PC-3 (cell line): ENCODE results near the gene EGFL8. TPM values are rescaled to one million over a fixed set of nuclear protein-coding genes. Genes with fewer than 3 reads are reported as not detected.

Experiments used
- ATAC-seq: fragments of 200-7000 bp; cut with Tn5 transposase; 2 replicates; pipeline ENCODE4 v1.9.1; 2020; ENCODE audit warnings: mild to moderate bottlenecking, moderate library complexity
- BruUV-seq: library from RNA; stranded (reverse); fragments of 400-500 nt; replicated peaks from 2 replicates; lab custom pipeline; 2021; lab: Mats Ljungman, UMichigan
- CTCF ChIA-PET: fragments of 300-600 bp; sonication (Branson Sonifier 250); formaldehyde crosslinking; loops from one replicate; lab custom pipeline; 2022; ENCODE audit warnings: antibody characterized with exemption; lab: Charles Lee
- POLR2A ChIA-PET: fragments of 300-600 bp; sonication (Branson Sonifier 250); formaldehyde crosslinking; loops from one replicate; lab custom pipeline; 2022; ENCODE audit warnings: antibody characterized with exemption; ENCODE audit not compliant: unreplicated experiment; lab: Charles Lee
- DNase-seq: peaks from one replicate; pipeline ENCODE4 v3.0.0-alpha.2; 2015
- H2AFZ ChIP-seq: fragments of 300-600 bp; sonication (generic); 2 replicates; pipeline ENCODE4 v1.6.0; 2016; ENCODE audit warnings: antibody characterized with exemption, low read length
- H3F3A ChIP-seq: fragments of 300-600 bp; sonication (generic); one replicate; pipeline ENCODE4 v1.6.0; 2017; ENCODE audit warnings: antibody characterized with exemption, low read length, control low read depth, mild to moderate bottlenecking; ENCODE audit not compliant: unreplicated experiment
- H3K27ac ChIP-seq: fragments of 300-600 bp; sonication (generic); 2 replicates; pipeline ENCODE4 v1.5.1; 2016; ENCODE audit warnings: mild to moderate bottlenecking, low read length
- H3K27me3 ChIP-seq: fragments of 300-600 bp; sonication (generic); 2 replicates; pipeline ENCODE4 v1.6.1; 2016; ENCODE audit warnings: low read length, mixed read lengths
- H3K36me3 ChIP-seq: fragments of 300-600 bp; sonication (generic); 2 replicates; pipeline ENCODE4 v1.6.1; 2016; ENCODE audit warnings: low read depth, mixed run types, low read length, mixed read lengths
- H3K4me1 ChIP-seq: fragments of 300-600 bp; sonication (generic); 2 replicates; pipeline ENCODE4 v1.5.1; 2016; ENCODE audit warnings: low read length; ENCODE audit not compliant: insufficient read depth
- H3K4me2 ChIP-seq: fragments of 300-600 bp; sonication (generic); 2 replicates; pipeline ENCODE4 v1.6.0; 2016; ENCODE audit warnings: low read length
- H3K4me3 ChIP-seq: fragments of 300-600 bp; sonication (generic); 2 replicates; pipeline ENCODE4 v1.5.1; 2016; ENCODE audit warnings: mild to moderate bottlenecking, low read length, mixed read lengths
- H3K79me2 ChIP-seq: fragments of 300-600 bp; sonication (generic); 2 replicates; pipeline ENCODE4 v1.6.1; 2017; ENCODE audit warnings: low read length, mixed read lengths
- H3K9ac ChIP-seq: fragments of 300-600 bp; sonication (generic); 2 replicates; pipeline ENCODE4 v1.6.0; 2016; ENCODE audit warnings: mild to moderate bottlenecking, low read length
- H3K9me2 ChIP-seq: fragments of 300-600 bp; sonication (generic); replicated peaks from 2 replicates; pipeline ENCODE4 v1.6.1; 2016; ENCODE audit warnings: mixed run types, low read length, mixed read lengths
- H3K9me3 ChIP-seq: fragments of 300-600 bp; sonication (generic); 2 replicates; pipeline ENCODE4 v1.6.1; 2016; ENCODE audit warnings: low read length, mixed read lengths
- H4K20me1 ChIP-seq: fragments of 300-600 bp; sonication (generic); 2 replicates; pipeline ENCODE4 v1.6.1; 2016; ENCODE audit warnings: low read length, mixed read lengths
- EZH2 ChIP-seq: fragments of 300-600 bp; sonication (generic); IDR thresholded peaks from one replicate; pipeline ENCODE4 v1.6.1; 2017; ENCODE audit warnings: antibody characterized with exemption, mild to moderate bottlenecking, low read length; ENCODE audit not compliant: unreplicated experiment
- EZH2phosphoT487 ChIP-seq: fragments of 300-600 bp; sonication (generic); IDR thresholded peaks from 2 replicates; pipeline ENCODE4 v1.6.1; 2018; ENCODE audit warnings: mild to moderate bottlenecking, antibody characterized with exemption, low read length, borderline replicate concordance
- intact Hi-C: fragments of 100-400 bp; cut with micrococcal nuclease; formaldehyde crosslinking; loops from 2 replicates; pipeline ENCODE4 v1.9.0; 2023
- total RNA-seq: library from RNA; depleted of rRNA; stranded (reverse); fragments of >200 nt; gene quantifications from 2 replicates; pipeline ENCODE4 v1.2.3, GENCODE V29; 2014
- TF ChIP-seq, protein P1 (sequence below): fragments of 300-600 bp; sonication (generic); conservative IDR thresholded peaks from 2 replicates; pipeline ENCODE4 v1.5.1; 2017; ENCODE audit warnings: antibody characterized with exemption, low read depth, mild to moderate bottlenecking, low read length

EGFL8 gene
- total RNA-seq, 1 experiment from 2014 or later = 7.9 TPM

DNA sequence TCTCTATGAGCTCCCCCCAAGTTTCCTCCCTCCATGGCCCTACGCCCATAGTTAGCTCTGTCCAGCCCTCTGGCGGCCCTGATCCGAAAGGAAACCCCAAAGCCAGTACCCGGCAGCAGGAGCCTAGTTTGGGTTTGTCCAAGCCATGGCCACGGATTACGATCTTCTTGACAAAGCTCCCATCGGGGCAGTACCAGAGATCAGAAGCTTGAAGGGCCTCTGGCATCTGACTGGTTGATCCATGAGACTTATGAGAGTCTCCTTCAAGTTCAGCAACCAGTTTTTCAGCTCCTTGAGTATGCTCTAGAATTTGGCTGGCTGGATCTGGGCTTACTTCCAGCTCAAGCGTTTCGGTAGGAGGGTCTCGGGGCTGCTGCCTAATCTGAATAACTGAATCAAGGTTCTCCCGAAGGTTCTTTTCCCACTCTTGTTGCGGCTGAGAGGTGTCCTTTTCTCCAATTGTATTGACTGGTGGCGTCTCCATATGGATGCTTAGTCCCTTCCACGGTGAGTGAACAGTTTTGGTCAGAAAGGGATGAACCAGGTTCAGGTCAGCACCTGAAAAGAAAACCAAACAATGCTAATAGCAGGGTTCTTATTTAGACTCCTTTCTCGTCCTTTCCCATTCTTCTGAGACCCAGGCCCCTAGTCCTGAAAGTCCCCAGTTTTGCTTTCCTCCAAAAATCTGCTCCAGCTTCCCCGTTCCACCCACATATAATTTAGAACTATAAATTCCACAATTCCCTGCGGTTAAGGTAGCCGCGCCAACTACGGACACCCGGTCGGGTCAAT is 34.9 kb upstream of the EGFL8 start:
- TF ChIP-seq EZH2phosphoT487 (no peak), EZH2 (no peak)
- TF ChIP-seq, protein P1, sequence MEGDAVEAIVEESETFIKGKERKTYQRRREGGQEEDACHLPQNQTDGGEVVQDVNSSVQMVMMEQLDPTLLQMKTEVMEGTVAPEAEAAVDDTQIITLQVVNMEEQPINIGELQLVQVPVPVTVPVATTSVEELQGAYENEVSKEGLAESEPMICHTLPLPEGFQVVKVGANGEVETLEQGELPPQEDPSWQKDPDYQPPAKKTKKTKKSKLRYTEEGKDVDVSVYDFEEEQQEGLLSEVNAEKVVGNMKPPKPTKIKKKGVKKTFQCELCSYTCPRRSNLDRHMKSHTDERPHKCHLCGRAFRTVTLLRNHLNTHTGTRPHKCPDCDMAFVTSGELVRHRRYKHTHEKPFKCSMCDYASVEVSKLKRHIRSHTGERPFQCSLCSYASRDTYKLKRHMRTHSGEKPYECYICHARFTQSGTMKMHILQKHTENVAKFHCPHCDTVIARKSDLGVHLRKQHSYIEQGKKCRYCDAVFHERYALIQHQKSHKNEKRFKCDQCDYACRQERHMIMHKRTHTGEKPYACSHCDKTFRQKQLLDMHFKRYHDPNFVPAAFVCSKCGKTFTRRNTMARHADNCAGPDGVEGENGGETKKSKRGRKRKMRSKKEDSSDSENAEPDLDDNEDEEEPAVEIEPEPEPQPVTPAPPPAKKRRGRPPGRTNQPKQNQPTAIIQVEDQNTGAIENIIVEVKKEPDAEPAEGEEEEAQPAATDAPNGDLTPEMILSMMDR = no peak
- Histone ChIP-seq H3K9me2 (no peaks in the 10 kb centered on the region), H3K36me3 (no peaks in the 10 kb centered on the region), H3K4me1 (peaks cover 25% of the 10 kb centered on the region), H3K27me3 (no peaks in the 10 kb centered on the region), H3K9ac (peak overlapping the region; percentile 84), H3K4me3 (peak overlapping the region; percentile 90), H3K9me3 (no peaks in the 10 kb centered on the region), H3F3A (no peaks in the 10 kb centered on the region), H4K20me1 (no peaks in the 10 kb centered on the region), H2AFZ (peak overlapping the region; percentile 94), H3K27ac (peak overlapping the region; percentile 46), H3K79me2 (peaks cover 38% of the 10 kb centered on the region), H3K4me2 (peak overlapping the region; percentile 90)
- intact Hi-C loops = loop anchor here (1.0 to 2.0 kb wide), 3 partner anchors 15 to 49 kb away; partner anchors contain the start of genes PPT2 and RNF5
- BruUV-seq = TSS peak; percentile 72
- ChIA-PET CTCF (interaction anchor here (0.6 to 1.6 kb wide), 3 partner anchors 11 to 56 kb away, joined by 4 to 5 read pairs (median 5); no protein-coding TSS in a partner anchor), POLR2A (interaction anchor here (0.6 to 3.1 kb wide), 3 partner anchors 22 to 254 kb away, joined by 3 to 17 read pairs (median 3); partner anchors contain the start of gene PRRT1)
- peak; percentile 22 for DNase-seq
- ATAC-seq = peak; percentile 6; the same call in 1 of the 2 replicates

DNA sequence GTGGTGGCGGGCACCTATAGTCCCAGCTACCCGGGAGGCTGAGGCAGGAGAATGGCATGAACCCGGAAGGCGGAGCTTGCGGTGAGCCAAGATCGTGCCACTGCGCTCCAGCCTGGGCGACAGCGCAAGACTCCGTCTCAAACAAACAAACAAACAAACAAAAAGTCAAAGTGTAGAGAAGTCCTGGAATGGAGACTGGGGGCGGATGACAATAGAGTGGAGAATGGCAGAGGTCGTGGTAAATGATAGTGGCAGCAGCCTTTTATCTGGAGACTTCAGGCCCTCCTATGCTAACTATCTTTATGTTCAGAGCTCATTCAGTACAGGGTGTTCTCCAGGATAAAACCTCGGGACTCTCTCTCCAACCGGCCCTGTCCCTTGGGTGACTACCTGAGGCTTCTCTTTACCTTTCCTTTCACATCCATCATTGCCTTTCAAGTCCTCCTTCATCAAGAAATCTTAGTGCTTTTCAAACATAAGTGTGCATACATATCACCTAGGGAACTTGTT is 32.9 kb upstream of the EGFL8 start:
- ChIA-PET POLR2A (no interaction called here), CTCF (no interaction called here)
- no peaks in the 10 kb centered on the region for H4K20me1 ChIP-seq
- ATAC-seq (no peak), DNase-seq (no peak)
- no peaks in the 10 kb centered on the region for H3F3A ChIP-seq
- no peak overlapping the region for H3K27ac ChIP-seq
- TF ChIP-seq EZH2phosphoT487 (no peak), EZH2 (no peak)
- TF ChIP-seq, protein P1 = no peak
- H3K9me3 ChIP-seq = no peaks in the 10 kb centered on the region
- BruUV-seq = no TSS peak
- no peak overlapping the region for H3K4me2 ChIP-seq
- intact Hi-C loops = no loop called here
- no peaks in the 10 kb centered on the region for H3K36me3 ChIP-seq
- H3K27me3 ChIP-seq = no peaks in the 10 kb centered on the region
- H3K9me2 ChIP-seq = no peaks in the 10 kb centered on the region
- H3K9ac ChIP-seq = no peak overlapping the region
- H2AFZ ChIP-seq = no peak overlapping the region
- peaks cover 19% of the 10 kb centered on the region for H3K4me1 ChIP-seq
- H3K79me2 ChIP-seq = peaks cover 28% of the 10 kb centered on the region
- no peak overlapping the region for H3K4me3 ChIP-seq

DNA sequence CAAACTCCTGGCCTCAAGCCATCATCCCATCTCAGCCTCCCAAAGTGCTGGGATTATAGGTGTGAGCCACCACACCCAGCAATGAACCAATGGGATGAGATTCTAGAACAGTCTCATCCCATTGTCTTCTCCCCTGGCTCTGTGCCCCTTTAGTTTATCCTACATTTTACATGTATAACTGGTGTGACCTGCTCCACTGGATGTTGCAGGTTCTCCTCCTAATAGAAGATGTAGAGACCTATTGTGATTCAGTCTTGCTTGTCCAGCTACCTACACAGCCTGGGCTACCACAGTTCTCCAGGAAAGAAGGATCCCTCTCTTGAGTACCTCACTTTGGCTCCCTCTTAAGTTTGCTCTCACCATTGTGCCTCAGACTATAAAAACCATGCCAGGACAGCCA is 32.3 kb upstream of the EGFL8 start:
- ChIA-PET CTCF (no interaction called here), POLR2A (no interaction called here)
- Histone ChIP-seq H3K27me3 (no peaks in the 10 kb centered on the region), H2AFZ (no peak overlapping the region), H3K9ac (no peak overlapping the region), H3K27ac (no peak overlapping the region), H3K4me3 (no peak overlapping the region), H3K9me3 (no peaks in the 10 kb centered on the region), H3K36me3 (no peaks in the 10 kb centered on the region), H3K79me2 (peaks cover 22% of the 10 kb centered on the region), H4K20me1 (no peaks in the 10 kb centered on the region), H3K4me1 (peaks cover 13% of the 10 kb centered on the region), H3F3A (no peaks in the 10 kb centered on the region), H3K4me2 (no peak overlapping the region), H3K9me2 (no peaks in the 10 kb centered on the region)
- no TSS peak for BruUV-seq
- ATAC-seq = no peak
- intact Hi-C loops = no loop called here
- TF ChIP-seq, protein P1 = no peak
- TF ChIP-seq EZH2 (no peak), EZH2phosphoT487 (no peak)
- DNase-seq = peak; percentile 51
